ENCODE measurements around the gene COL19A1.

COL19A1 gene

GRCh38 chr6:70080443-70081070 is 214.2 kb downstream of the COL19A1 start:
- in situ Hi-C loops (cut with MboI; ENCODE audit: low pct_unique_long_range_greater_than_20kb, low sequenced_read_pairs, unreplicated experiment): no loop called here
- TF ChIP-seq, protein P1, sequence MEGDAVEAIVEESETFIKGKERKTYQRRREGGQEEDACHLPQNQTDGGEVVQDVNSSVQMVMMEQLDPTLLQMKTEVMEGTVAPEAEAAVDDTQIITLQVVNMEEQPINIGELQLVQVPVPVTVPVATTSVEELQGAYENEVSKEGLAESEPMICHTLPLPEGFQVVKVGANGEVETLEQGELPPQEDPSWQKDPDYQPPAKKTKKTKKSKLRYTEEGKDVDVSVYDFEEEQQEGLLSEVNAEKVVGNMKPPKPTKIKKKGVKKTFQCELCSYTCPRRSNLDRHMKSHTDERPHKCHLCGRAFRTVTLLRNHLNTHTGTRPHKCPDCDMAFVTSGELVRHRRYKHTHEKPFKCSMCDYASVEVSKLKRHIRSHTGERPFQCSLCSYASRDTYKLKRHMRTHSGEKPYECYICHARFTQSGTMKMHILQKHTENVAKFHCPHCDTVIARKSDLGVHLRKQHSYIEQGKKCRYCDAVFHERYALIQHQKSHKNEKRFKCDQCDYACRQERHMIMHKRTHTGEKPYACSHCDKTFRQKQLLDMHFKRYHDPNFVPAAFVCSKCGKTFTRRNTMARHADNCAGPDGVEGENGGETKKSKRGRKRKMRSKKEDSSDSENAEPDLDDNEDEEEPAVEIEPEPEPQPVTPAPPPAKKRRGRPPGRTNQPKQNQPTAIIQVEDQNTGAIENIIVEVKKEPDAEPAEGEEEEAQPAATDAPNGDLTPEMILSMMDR (IDR thresholded peaks at IDR 0.05; ENCODE audit: extremely low read depth, insufficient read depth, missing control alignments): no peak

GRCh38 chr6:70082830-70083229 is 216.5 kb downstream of the COL19A1 start:
- no peak for DNase-seq (ENCODE audit: low spot score)
- in situ Hi-C loops (cut with MboI; ENCODE audit: low pct_unique_long_range_greater_than_20kb, low sequenced_read_pairs, unreplicated experiment): no loop called here
- TF ChIP-seq, protein P1 (IDR thresholded peaks at IDR 0.05; ENCODE audit: extremely low read depth, insufficient read depth, missing control alignments): no peak

More at GRCh38 chr6:70080443-70081070, 214.2 kb downstream of the COL19A1 start:
- DNase-seq (ENCODE audit: low spot score): no peak

DNA sequence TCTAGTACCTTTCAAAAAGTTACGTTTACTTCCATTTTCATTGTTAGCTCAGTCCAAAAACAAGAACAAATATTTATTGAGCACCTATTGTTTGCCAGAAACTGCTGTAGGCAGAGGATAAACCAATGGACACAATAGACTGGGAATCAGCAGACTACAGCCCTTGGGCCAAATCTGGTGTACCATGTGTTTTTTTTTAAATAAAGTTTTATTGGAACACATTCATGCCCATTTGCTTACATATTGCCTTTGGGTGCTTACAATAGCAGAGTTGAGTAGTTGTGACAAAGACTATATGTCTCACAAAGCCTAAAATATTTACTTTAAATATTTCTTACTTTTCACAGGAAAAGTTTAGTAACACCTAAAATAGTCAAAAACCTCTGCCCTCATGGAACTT is 220.4 kb downstream of the COL19A1 start:
- no peak for DNase-seq (ENCODE audit: low spot score)
- in situ Hi-C loops (cut with MboI; ENCODE audit: low pct_unique_long_range_greater_than_20kb, low sequenced_read_pairs, unreplicated experiment): no loop called here
- TF ChIP-seq, protein P1 (IDR thresholded peaks at IDR 0.05; ENCODE audit: extremely low read depth, insufficient read depth, missing control alignments): no peak

GRCh38 chr6:70094156-70094555 is 227.8 kb downstream of the COL19A1 start:
- DNase-seq (ENCODE audit: low spot score): no peak
- TF ChIP-seq, protein P1 (IDR thresholded peaks at IDR 0.05; ENCODE audit: extremely low read depth, insufficient read depth, missing control alignments): no peak
- in situ Hi-C loops (cut with MboI; ENCODE audit: low pct_unique_long_range_greater_than_20kb, low sequenced_read_pairs, unreplicated experiment): no loop called here

DNA sequence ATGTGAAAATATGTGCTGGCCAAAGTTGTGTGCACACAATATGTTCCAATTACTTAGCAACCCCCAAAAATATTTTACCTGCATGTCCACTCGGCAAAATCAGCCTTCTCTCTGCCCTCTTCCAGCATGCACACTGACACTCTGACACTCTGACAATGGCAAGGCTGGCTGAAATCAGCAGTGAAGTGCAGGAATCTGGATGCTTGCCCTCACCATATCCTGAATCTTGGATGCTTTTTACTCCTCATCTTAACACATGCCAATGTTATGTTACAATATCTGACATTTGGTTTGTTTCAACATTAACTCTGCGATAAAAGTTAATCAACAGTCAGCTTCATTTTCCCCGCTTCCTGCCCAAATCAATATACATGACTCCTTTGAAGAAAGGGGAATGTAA is 233.4 kb downstream of the COL19A1 start:
- TF ChIP-seq, protein P1 (IDR thresholded peaks at IDR 0.05; ENCODE audit: extremely low read depth, insufficient read depth, missing control alignments): no peak
- in situ Hi-C loops (cut with MboI; ENCODE audit: low pct_unique_long_range_greater_than_20kb, low sequenced_read_pairs, unreplicated experiment): loop anchor here (25.0 kb wide), 2 partner anchors 262 to 1462 kb away; partner anchors contain the start of gene ADGRB3
- DNase-seq (ENCODE audit: low spot score): no peak

- DNase-seq (ENCODE audit: low spot score): no peak
- TF ChIP-seq, protein P1 (IDR thresholded peaks at IDR 0.05; ENCODE audit: extremely low read depth, insufficient read depth, missing control alignments): peak; percentile 21
- in situ Hi-C loops (cut with MboI; ENCODE audit: low pct_unique_long_range_greater_than_20kb, low sequenced_read_pairs, unreplicated experiment): loop anchor here (25.0 kb wide), 2 partner anchors 266 to 1466 kb away; partner anchors contain the start of gene ADGRB3
Measured at GRCh38 chr6:70103798-70104197, 237.4 kb downstream of the COL19A1 start.

All from GM13977 (cell line).